Upper lobe of left lung (tissue), 4 donors: ENCODE results near the gene IGF2R.

Experiments used
- POLR2A ChIP-seq, 4 donors: fragments of 450-650 bp; IDR thresholded peaks; one replicate each; pipeline ENCODE4 v1.5.1; 2016 to 2017; ENCODE audit warnings: antibody characterized with exemption in 4 of 4, mild to moderate bottlenecking in 2 of 4
- POLR2AphosphoS5 ChIP-seq, 2 donors: sonication (generic); formaldehyde crosslinking; IDR thresholded peaks; one replicate each; pipeline ENCODE4 v1.5.1; 2017; ENCODE audit warnings: antibody characterized with exemption in 2 of 2

- TF ChIP-seq POLR2AphosphoS5 (IDR thresholded peaks at IDR 0.05) (no peak), POLR2A (IDR thresholded peaks at IDR 0.05) (no peak)
Observed at GRCh38 chr6:160034036-160034930, 65.4 kb downstream of the IGF2R start.
